Activated naive CD8-positive, alpha-beta T cell treated with anti-CD3 and anti-CD28 coated beads, Interleukin-2, amount 50 U/mL, for 24 hours (primary cell): ENCODE data around the gene LRMDA.

ENCODE experiments used
- ATAC-seq: fragments of 150-1000 bp; cut with Tn5 transposase; one replicate; pipeline ENCODE4 v1.10.0; 2021
- DNase-seq: peaks from one replicate; pipeline ENCODE4 v3.0.0; 2021
- H3K27ac Mint-ChIP-seq: one replicate; pipeline ENCODE4 v1.8.0; 2021; ENCODE audit warnings: mild to moderate bottlenecking, mixed read lengths
- H3K27me3 Mint-ChIP-seq: one replicate; pipeline ENCODE4 v1.8.0; 2021; ENCODE audit warnings: mixed read lengths
- H3K36me3 Mint-ChIP-seq: one replicate; pipeline ENCODE4 v1.8.0; 2021; ENCODE audit warnings: low read depth, mixed read lengths
- H3K4me1 Mint-ChIP-seq: one replicate; pipeline ENCODE4 v1.8.0; 2021; ENCODE audit warnings: mixed read lengths
- H3K4me3 Mint-ChIP-seq: one replicate; pipeline ENCODE4 v1.8.0; 2021; ENCODE audit warnings: mild to moderate bottlenecking, moderate library complexity, mixed read lengths
- H3K9me3 Mint-ChIP-seq: one replicate; pipeline ENCODE4 v1.8.0; 2021; ENCODE audit warnings: mixed read lengths

LRMDA gene

DNA sequence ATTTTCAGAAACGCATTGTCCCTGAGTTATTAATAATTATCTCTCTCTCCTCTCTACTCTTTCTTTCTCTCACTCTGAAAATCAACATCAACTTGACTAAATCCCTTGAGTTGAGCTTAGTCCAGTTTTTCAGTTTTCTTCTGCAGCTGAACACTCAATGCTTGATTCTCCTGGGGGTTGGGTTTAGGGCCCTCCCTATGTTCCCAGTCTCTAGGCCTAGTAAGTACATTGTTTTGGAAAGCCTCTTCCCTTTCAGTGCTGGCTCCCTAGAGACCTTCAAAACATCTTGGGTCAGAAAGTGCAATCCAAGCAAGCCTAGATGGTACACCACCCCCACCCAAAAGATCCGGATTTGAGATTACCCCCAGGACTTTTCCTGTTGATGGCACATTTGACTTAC is 488.5 kb downstream of the LRMDA start:
- Mint-ChIP-seq H3K4me1 (no peaks in the 10 kb centered on the region), H3K27me3 (peaks cover 4% of the 10 kb centered on the region), H3K9me3 (no peaks in the 10 kb centered on the region), H3K4me3 (no peak overlapping the region), H3K36me3 (no peaks in the 10 kb centered on the region), H3K27ac (no peak overlapping the region)
- DNase-seq: no peak
- ATAC-seq: no peak

DNA sequence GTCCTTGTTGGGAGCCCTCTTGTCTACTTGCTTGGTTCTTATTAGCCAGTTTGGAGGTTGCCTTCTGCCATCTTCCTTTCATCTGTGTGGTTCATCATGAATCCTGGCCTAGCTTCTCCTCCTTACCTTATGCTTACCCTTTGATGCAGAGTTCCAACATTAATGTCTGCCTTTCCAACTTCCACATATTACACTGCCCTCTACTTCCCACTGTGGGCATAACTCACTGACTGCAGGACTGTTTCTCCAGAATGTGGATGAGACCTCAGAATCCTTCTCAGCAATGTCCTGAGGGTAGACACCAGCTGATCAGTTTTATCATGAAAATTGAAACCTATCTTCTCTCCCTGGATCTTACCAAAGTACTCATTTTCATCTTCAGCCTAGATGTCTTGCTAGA is 491.0 kb downstream of the LRMDA start:
- Mint-ChIP-seq H3K4me3 (no peak overlapping the region), H3K36me3 (no peaks in the 10 kb centered on the region), H3K27me3 (peaks cover 10% of the 10 kb centered on the region), H3K4me1 (no peaks in the 10 kb centered on the region), H3K9me3 (no peaks in the 10 kb centered on the region), H3K27ac (no peak overlapping the region)
- DNase-seq: no peak
- ATAC-seq: no peak

DNA sequence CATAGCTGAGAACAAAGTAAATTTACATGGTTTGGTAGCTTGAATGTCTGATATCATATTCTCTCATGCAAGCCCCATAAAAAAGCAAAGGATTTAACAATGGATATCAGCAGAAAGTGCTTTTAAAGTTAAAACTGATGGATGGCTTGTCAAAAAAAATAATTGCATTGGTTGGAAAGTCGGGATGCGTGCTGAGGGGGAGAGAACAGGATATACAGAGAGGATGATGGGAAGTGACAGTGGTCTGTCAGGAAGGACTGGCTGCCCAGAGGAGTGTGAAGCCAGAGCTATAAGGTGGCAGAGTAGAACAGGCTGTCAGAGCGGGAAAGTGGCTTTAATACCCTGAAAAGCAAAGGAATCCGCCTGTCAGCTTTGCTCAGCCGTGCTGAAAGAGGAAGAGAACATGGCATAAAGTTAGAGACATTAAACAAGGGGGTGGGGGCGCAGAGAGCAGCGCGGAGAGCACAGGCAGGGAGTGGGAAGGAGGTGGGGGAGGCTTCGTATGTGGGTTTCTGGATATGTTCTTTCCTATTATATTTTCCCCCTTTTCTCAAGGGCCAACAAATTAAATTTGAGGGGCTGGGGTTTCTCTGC is 493.0 kb downstream of the LRMDA start:
- DNase-seq: no peak
- H3K27ac Mint-ChIP-seq: no peak overlapping the region
- no peaks in the 10 kb centered on the region for H3K4me1 Mint-ChIP-seq
- peaks cover 10% of the 10 kb centered on the region for H3K27me3 Mint-ChIP-seq
- no peak for ATAC-seq
- H3K36me3 Mint-ChIP-seq: no peaks in the 10 kb centered on the region
- no peaks in the 10 kb centered on the region for H3K9me3 Mint-ChIP-seq
- H3K4me3 Mint-ChIP-seq: no peak overlapping the region

DNA sequence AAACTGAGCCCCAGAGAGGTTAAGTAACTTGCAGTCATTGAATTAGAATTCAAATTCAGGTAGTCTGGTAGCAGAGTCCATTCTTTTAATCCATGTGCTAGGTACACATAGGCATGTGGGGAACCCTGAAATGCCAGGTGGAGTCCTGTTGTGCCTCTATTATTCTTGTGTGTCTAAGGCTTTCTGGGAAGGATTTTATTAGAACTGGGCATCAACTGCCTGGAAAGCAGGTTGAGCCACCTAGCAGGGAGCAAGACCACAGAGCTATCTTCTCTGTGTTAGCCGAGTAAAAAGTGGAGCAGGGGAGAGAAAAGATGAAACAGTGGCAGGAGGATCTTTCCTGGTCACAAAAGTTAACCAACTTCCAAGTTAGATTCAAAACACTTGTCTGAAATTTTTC is 494.6 kb downstream of the LRMDA start:
- Mint-ChIP-seq H3K27ac (no peak overlapping the region), H3K4me1 (no peaks in the 10 kb centered on the region), H3K9me3 (no peaks in the 10 kb centered on the region), H3K27me3 (peaks cover 10% of the 10 kb centered on the region), H3K4me3 (no peak overlapping the region), H3K36me3 (no peaks in the 10 kb centered on the region)
- DNase-seq: no peak
- no peak for ATAC-seq

DNA sequence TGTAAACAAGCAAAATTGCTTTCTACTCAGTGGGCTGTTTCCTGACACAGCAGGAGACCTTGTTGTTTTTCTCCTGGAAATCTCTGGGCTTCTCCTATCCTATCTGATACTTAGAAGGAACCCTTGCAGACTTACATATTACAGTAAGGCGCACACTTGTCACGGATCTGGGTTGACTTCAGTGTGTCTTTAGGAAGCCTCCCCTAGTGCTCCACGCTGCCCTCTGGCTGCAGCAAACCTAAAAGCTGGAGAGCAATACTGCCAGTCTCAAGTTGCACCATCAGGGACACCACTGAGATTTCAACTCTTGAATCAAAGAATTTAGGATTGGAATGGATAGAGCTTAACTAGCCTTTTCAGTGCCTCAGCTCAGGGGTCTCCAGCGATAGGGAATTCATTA is 495.3 kb downstream of the LRMDA start:
- H3K27ac Mint-ChIP-seq: no peak overlapping the region
- H3K27me3 Mint-ChIP-seq: peaks cover 10% of the 10 kb centered on the region
- no peak for DNase-seq
- no peaks in the 10 kb centered on the region for H3K4me1 Mint-ChIP-seq
- no peaks in the 10 kb centered on the region for H3K36me3 Mint-ChIP-seq
- no peaks in the 10 kb centered on the region for H3K9me3 Mint-ChIP-seq
- ATAC-seq: no peak
- H3K4me3 Mint-ChIP-seq: no peak overlapping the region

DNA sequence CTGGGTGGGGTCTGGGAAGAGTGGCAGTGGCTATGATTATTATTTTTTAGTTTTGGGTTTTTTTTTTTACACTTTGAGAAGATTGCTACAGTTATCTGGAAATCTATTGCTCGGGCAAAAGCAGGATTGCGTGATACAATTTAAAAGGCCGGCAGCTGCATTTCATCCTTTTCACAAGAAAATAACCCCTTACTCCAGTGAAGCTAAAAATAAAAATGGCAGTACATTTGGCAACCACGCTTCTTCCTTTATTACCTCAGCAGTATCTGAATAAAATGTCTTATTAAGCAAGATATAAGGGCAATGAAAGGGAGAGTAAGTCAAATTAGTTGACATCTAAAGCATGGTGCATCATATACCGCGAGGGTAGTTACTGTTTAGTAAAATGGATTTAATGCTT is 496.8 kb downstream of the LRMDA start:
- DNase-seq (no peak), ATAC-seq (no peak)
- no peaks in the 10 kb centered on the region for H3K4me1 Mint-ChIP-seq
- H3K27ac Mint-ChIP-seq: no peak overlapping the region
- no peaks in the 10 kb centered on the region for H3K9me3 Mint-ChIP-seq
- no peaks in the 10 kb centered on the region for H3K36me3 Mint-ChIP-seq
- H3K4me3 Mint-ChIP-seq: no peak overlapping the region
- peaks cover 10% of the 10 kb centered on the region for H3K27me3 Mint-ChIP-seq

DNA sequence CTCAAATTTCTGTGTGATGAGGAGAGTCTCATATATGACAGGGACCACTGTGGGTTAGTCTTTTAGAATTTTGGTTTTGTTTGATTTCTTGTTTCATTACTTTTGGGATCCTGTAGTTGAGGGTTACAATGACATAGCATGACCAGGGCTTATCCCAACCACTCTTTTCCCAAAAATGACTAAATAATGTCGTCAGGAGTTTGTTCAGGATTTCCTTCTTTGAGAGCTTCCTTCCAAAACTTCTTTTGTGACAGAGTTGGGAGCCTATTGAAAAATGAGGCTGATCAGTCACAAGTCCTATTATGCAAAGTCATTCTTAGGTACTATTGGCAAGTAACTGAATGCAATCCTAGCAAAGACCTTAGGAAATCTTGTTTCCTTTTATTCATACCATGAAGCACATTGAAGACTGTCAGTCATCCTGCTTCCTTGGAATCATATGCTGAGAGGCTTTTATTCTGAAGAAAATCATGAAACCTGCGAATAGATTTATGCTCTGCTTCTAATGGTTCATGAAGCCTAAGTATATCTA is 498.3 kb downstream of the LRMDA start:
- no peak for ATAC-seq
- Mint-ChIP-seq H3K4me3 (no peak overlapping the region), H3K9me3 (no peaks in the 10 kb centered on the region), H3K27ac (no peak overlapping the region), H3K27me3 (peaks cover 7% of the 10 kb centered on the region), H3K4me1 (no peaks in the 10 kb centered on the region), H3K36me3 (no peaks in the 10 kb centered on the region)
- DNase-seq: no peak

DNA sequence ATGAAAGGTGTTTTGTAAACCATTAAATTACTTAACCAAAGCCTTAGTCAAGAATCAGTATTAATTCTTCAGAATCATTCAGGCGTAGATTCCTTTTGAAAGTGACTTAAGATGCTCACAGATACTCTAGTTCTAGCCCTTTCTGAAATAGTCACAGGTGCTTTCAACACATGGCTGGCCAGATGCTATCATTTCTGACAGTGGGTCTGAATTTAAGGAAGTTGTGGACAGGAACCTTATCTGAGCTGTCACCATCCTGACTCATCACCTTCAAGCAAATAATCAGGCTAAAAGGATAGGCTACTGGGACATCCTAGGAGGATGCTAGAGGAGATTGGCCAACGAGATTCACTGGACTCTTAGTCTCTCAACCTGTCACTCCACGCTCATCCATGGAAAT is 501.5 kb downstream of the LRMDA start:
- Mint-ChIP-seq H3K36me3 (no peaks in the 10 kb centered on the region), H3K4me3 (no peak overlapping the region), H3K4me1 (no peaks in the 10 kb centered on the region), H3K27ac (no peak overlapping the region), H3K27me3 (no peaks in the 10 kb centered on the region), H3K9me3 (no peaks in the 10 kb centered on the region)
- ATAC-seq: no peak
- no peak for DNase-seq

DNA sequence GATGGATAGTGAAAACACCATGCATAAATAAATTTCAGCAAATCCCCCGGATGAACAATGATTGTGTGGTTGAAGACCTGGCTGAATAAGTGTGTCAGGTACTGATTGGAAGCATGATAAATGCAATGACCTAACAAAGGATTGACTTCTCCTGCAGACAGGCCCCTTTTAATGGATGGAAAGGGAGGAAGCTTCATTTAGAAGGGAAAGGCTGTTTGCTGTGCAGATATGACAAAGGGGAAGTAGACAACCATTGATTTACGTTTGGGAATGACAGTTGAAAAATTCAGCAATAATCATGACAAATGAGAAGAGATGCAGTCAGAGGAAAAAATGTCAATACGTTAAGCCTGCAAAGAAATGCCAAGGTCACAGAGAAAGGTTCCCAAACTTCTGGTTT is 503.8 kb downstream of the LRMDA start:
- ATAC-seq (no peak), DNase-seq (no peak)
- H3K9me3 Mint-ChIP-seq: no peaks in the 10 kb centered on the region
- no peaks in the 10 kb centered on the region for H3K4me1 Mint-ChIP-seq
- H3K27ac Mint-ChIP-seq: no peak overlapping the region
- H3K36me3 Mint-ChIP-seq: no peaks in the 10 kb centered on the region
- H3K27me3 Mint-ChIP-seq: no peaks in the 10 kb centered on the region
- no peak overlapping the region for H3K4me3 Mint-ChIP-seq

DNA sequence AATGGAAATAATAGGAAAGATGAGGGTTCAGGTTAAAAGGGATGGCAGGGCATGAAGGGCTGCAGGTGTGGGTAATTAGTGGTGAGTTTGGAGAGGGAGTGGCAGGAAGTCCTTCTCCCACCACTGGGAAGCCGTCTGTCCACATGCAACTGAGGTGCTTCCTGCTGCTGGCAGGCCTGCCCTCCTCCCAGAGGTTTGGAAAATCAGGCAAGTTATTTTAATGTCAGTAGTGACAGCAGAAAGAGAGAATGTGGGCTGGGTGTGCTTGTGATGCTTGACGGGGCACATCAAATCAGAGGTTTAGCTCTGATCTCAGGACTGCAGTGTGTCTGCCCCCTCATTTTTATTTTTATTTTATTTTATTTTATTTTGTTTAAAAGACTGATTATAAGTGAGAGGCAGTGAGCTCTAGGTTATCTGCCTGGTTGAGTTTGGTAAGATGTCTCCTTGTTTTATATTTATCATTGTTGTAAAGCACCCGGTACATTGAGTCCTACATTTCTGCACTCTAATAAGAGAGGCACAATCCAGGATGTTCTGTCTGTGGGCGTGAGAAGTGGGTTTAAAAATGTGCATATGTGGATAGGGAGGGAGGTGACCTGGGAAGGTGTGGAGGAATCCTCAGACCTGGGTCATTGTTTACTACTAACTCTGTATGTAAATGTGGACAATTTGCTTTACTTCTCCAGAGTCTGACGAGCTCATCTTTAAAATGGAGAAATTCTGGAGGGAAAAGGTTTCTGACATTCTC is 504.4 kb downstream of the LRMDA start:
- ATAC-seq (no peak), DNase-seq (no peak)
- H3K9me3 Mint-ChIP-seq: no peaks in the 10 kb centered on the region
- H3K4me1 Mint-ChIP-seq: no peaks in the 10 kb centered on the region
- H3K4me3 Mint-ChIP-seq: no peak overlapping the region
- H3K27ac Mint-ChIP-seq: no peak overlapping the region
- no peaks in the 10 kb centered on the region for H3K27me3 Mint-ChIP-seq
- H3K36me3 Mint-ChIP-seq: no peaks in the 10 kb centered on the region

DNA sequence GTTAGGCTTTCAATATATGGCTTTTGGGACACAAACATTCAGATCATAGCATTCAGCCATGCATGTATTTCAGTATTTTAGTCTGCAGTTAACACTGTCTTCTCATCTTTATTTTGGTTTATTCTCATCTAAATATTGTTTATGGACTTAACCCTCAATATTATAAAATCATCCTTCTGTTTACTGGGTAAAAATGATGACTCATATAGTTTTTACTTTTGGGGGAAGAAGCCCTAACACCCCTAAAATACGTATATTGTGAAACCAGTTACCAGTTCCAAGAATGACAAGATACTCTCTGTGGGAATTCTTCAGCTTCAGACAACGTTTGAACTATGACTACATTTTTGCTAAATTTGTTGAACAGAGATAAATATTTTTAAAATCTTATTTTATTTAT is 505.4 kb downstream of the LRMDA start:
- Mint-ChIP-seq H3K9me3 (no peaks in the 10 kb centered on the region), H3K27me3 (no peaks in the 10 kb centered on the region), H3K4me3 (no peak overlapping the region), H3K36me3 (no peaks in the 10 kb centered on the region), H3K27ac (no peak overlapping the region), H3K4me1 (no peaks in the 10 kb centered on the region)
- no peak for ATAC-seq
- no peak for DNase-seq

DNA sequence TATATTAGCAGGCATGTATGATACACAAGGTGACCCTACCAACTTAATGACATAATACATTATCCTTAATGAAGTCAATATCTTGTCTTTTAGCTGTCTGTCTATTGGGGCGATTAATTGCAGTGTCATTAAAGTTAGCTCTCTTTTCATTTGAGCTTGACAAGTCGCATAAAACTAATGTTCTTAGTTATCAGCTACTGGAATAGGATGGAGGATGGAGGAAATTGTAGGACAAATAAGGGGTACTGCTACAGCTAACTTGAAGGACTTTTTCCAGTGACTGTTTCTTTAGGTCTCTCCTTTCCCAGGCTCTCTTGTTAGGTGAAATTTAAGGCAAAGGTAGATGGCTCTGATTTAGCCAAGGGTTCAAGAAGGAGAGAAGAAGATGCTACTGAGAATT is 506.4 kb downstream of the LRMDA start:
- H3K4me3 Mint-ChIP-seq: no peak overlapping the region
- ATAC-seq (no peak), DNase-seq (no peak)
- no peaks in the 10 kb centered on the region for H3K4me1 Mint-ChIP-seq
- H3K27ac Mint-ChIP-seq: no peak overlapping the region
- H3K36me3 Mint-ChIP-seq: no peaks in the 10 kb centered on the region
- H3K9me3 Mint-ChIP-seq: no peaks in the 10 kb centered on the region
- H3K27me3 Mint-ChIP-seq: no peaks in the 10 kb centered on the region

DNA sequence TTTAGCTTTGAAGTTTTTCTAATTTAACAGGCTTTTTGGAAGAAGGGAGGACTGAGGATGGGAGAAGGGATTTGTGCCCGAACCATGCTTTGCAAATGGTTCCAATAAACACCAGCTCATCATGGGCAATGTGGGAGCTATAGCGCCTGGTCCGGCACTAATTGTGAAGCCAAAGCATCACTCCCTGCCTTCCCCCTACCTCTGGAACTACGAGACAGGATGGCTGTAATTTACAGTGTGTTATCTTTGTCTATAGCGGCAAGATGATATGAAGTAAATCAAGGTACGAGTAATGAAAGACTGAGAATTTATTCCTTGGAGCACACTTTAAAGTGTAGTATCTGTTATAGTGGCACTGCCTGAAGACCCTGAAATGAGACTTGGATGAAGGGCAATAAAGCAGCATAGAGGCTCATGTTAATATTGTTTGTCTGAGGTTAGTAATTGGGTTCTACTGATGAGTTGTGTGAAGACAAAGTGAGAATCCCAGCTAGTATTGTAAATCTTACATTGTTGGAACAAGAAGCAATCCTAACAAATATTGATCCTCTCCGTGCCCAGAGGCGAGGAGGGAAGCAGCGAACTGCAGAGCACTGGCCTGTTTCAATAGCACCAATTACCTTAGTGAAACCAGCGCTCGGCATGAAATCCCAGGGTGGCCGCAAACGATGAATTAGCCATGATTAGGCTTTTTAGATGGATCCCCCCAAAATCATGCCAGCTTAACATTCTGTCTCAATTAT is 507.1 kb downstream of the LRMDA start:
- no peak overlapping the region for H3K4me3 Mint-ChIP-seq
- H3K27ac Mint-ChIP-seq: no peak overlapping the region
- H3K27me3 Mint-ChIP-seq: no peaks in the 10 kb centered on the region
- no peak for ATAC-seq
- H3K36me3 Mint-ChIP-seq: no peaks in the 10 kb centered on the region
- no peaks in the 10 kb centered on the region for H3K4me1 Mint-ChIP-seq
- no peak for DNase-seq
- no peaks in the 10 kb centered on the region for H3K9me3 Mint-ChIP-seq

DNA sequence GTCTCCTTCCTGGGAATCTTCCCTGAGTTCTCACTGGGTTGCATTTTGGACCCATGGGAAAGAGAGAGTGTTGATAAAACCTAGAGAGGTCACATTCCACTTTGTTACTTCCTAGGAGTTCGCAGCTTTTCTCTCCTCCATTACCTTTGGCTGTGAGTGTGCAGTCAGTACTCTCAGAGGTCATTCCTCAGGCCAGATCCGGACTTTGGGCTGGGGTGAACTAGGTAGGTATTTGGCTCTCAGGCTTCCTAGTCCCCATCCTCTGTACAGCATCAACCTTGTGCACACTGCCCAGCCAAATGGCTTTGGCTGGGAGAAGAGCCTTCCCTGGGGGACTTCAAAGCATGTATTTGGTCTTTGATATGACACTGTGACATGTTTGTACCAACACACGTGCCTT is 508.1 kb downstream of the LRMDA start:
- Mint-ChIP-seq H3K4me1 (no peaks in the 10 kb centered on the region), H3K9me3 (peaks cover 4% of the 10 kb centered on the region), H3K36me3 (no peaks in the 10 kb centered on the region), H3K27me3 (no peaks in the 10 kb centered on the region), H3K4me3 (no peak overlapping the region), H3K27ac (no peak overlapping the region)
- DNase-seq: no peak
- ATAC-seq: no peak

DNA sequence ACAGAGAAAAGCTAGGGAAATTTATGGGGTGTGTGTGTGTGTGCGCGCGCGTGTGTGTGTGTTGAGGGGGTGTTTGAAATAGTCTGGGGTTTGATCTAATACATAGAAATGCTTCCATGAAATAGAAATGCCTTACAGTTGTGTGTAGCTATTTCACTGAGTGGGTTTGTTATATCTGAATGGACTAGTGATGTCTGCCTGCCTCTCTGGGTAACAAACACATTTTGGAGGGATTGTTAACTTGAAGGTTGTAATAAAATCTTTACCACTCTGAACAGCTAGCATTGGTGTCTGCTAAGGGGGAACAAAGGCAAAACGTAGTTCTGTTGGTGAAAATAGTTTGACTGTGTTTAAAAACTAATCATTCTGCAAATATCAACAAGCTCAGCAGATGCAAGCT is 509.3 kb downstream of the LRMDA start:
- no peaks in the 10 kb centered on the region for H3K4me1 Mint-ChIP-seq
- H3K9me3 Mint-ChIP-seq: peaks cover 4% of the 10 kb centered on the region
- DNase-seq (no peak), ATAC-seq (no peak)
- H3K27ac Mint-ChIP-seq: no peak overlapping the region
- H3K36me3 Mint-ChIP-seq: no peaks in the 10 kb centered on the region
- H3K27me3 Mint-ChIP-seq: no peaks in the 10 kb centered on the region
- H3K4me3 Mint-ChIP-seq: no peak overlapping the region
